Measurements from ENCODE around the gene ZSCAN22.

The ZSCAN22 gene
- 8.8 to 12.7 reads per million in 2 experiments for total RNA-seq

- DNase-seq (ENCODE audit: low read depth) = peak; percentile 82
These were observed at the start of gene ZSCAN22 for GRCh38 chr19:58326914-58327726. Gene ZSCAN22, plus strand, starts transcription at chr19:58326994. Its CDS starts 7,809 bp downstream, at chr19:58334803.

- DNase-seq (ENCODE audit: low read depth) = no peak
These were observed 49.6 kb upstream of the ZSCAN22 start for GRCh38 chr19:58277197-58277596.

GRCh38 chr19:58277748-58278540, 48.9 kb upstream of the ZSCAN22 start:
- no peak for DNase-seq (ENCODE audit: low read depth)

- DNase-seq (ENCODE audit: low read depth) = peak; percentile 92
These were observed 48.2 kb upstream of the ZSCAN22 start, which contains the start of gene ZNF8 for GRCh38 chr19:58278541-58279041. Gene ZNF8, plus strand, starts transcription at chr19:58278955. Its CDS starts 127 bp downstream, at chr19:58279082.

- DNase-seq (ENCODE audit: low read depth) = peak; percentile 11
These were observed 47.5 kb upstream of the ZSCAN22 start for GRCh38 chr19:58279042-58279924.

- no peak for DNase-seq (ENCODE audit: low read depth)
These were observed 46.9 kb upstream of the ZSCAN22 start for GRCh38 chr19:58279925-58280316.

GRCh38 chr19:58284199-58284598, 42.6 kb upstream of the ZSCAN22 start:
- no peak for DNase-seq (ENCODE audit: low read depth)

- no peak for DNase-seq (ENCODE audit: low read depth)
These were observed 34.9 kb upstream of the ZSCAN22 start for GRCh38 chr19:58291943-58292342.

GRCh38 chr19:58294743-58295374, 31.9 kb upstream of the ZSCAN22 start:
- DNase-seq (ENCODE audit: low read depth) = no peak

GRCh38 chr19:58296104-58296503, 30.7 kb upstream of the ZSCAN22 start:
- DNase-seq (ENCODE audit: low read depth) = no peak

GRCh38 chr19:58300620-58301019, 26.2 kb upstream of the ZSCAN22 start:
- DNase-seq (ENCODE audit: low read depth) = no peak

- no peak for DNase-seq (ENCODE audit: low read depth)
These were observed 22.5 kb upstream of the ZSCAN22 start for GRCh38 chr19:58304255-58304654.

- DNase-seq (ENCODE audit: low read depth) = no peak
These were observed 22.1 kb upstream of the ZSCAN22 start for GRCh38 chr19:58304748-58305064.

- DNase-seq (ENCODE audit: low read depth) = peak; percentile 91
These were observed 21.5 kb upstream of the ZSCAN22 start, which contains the start of gene ERVK3-1 for GRCh38 chr19:58305065-58305931. Gene ERVK3-1, plus strand, starts transcription at chr19:58305377. Its CDS starts 6,792 bp downstream, at chr19:58312169.

GRCh38 chr19:58305932-58306323, 20.9 kb upstream of the ZSCAN22 start:
- DNase-seq (ENCODE audit: low read depth) = no peak

- no peak for DNase-seq (ENCODE audit: low read depth)
These were observed 19.1 kb upstream of the ZSCAN22 start for GRCh38 chr19:58307736-58308135.

GRCh38 chr19:58310685-58311084, 16.1 kb upstream of the ZSCAN22 start:
- peak; percentile 5 for DNase-seq (ENCODE audit: low read depth)

- no peak for DNase-seq (ENCODE audit: low read depth)
These were observed 15.4 kb upstream of the ZSCAN22 start for GRCh38 chr19:58311345-58311865.

GRCh38 chr19:58315580-58315979, 11.2 kb upstream of the ZSCAN22 start:
- no peak for DNase-seq (ENCODE audit: low read depth)

GRCh38 chr19:58317476-58318072, 9.2 kb upstream of the ZSCAN22 start:
- no peak for DNase-seq (ENCODE audit: low read depth)

Measured in T follicular helper cell (primary cell).